DOHH2 (cell line): ENCODE results near the gene KCNQ1.

Source experiments
- CTCF ChIP-seq: fragments of 200-600 bp; sonication (generic); IDR thresholded peaks from one replicate; pipeline ENCODE4 v1.5.1; 2014; ENCODE audit warnings: antibody characterized with exemption, mild to moderate bottlenecking, low read depth, low read length; ENCODE audit not compliant: poor library complexity, severe bottlenecking
- EZH2phosphoT487 ChIP-seq: fragments of 200-600 bp; sonication (generic); IDR thresholded peaks from 2 replicates; pipeline ENCODE4 v1.6.1; 2017; ENCODE audit warnings: borderline replicate concordance, mild to moderate bottlenecking, antibody characterized with exemption, low read length, moderate library complexity, mixed read lengths

- TF ChIP-seq CTCF = no peak
- TF ChIP-seq EZH2phosphoT487 = no peak
Observed at GRCh38 chr11:2472428-2473186, 27.8 kb downstream of the KCNQ1 start.
